Esophagus mucosa (tissue), 1 donor: Measurements from ENCODE around the gene PPM1F. TPM values are rescaled to one million over a fixed set of nuclear protein-coding genes. Genes with fewer than 3 reads are reported as not detected.

Experiments used
- ATAC-seq: fragments of 200-7000 bp; cut with Tn5 transposase; one replicate; pipeline ENCODE4 v1.9.1; 2020
- total RNA-seq: library from RNA; stranded (reverse); gene quantifications from one replicate; pipeline ENCODE4 v1.2.4, GENCODE V29; 2023
- donor health status: DM: yes; HTN: yes; CAD: no.

PPM1F gene, protein sequence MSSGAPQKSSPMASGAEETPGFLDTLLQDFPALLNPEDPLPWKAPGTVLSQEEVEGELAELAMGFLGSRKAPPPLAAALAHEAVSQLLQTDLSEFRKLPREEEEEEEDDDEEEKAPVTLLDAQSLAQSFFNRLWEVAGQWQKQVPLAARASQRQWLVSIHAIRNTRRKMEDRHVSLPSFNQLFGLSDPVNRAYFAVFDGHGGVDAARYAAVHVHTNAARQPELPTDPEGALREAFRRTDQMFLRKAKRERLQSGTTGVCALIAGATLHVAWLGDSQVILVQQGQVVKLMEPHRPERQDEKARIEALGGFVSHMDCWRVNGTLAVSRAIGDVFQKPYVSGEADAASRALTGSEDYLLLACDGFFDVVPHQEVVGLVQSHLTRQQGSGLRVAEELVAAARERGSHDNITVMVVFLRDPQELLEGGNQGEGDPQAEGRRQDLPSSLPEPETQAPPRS
- 21.3 TPM for total RNA-seq

DNA sequence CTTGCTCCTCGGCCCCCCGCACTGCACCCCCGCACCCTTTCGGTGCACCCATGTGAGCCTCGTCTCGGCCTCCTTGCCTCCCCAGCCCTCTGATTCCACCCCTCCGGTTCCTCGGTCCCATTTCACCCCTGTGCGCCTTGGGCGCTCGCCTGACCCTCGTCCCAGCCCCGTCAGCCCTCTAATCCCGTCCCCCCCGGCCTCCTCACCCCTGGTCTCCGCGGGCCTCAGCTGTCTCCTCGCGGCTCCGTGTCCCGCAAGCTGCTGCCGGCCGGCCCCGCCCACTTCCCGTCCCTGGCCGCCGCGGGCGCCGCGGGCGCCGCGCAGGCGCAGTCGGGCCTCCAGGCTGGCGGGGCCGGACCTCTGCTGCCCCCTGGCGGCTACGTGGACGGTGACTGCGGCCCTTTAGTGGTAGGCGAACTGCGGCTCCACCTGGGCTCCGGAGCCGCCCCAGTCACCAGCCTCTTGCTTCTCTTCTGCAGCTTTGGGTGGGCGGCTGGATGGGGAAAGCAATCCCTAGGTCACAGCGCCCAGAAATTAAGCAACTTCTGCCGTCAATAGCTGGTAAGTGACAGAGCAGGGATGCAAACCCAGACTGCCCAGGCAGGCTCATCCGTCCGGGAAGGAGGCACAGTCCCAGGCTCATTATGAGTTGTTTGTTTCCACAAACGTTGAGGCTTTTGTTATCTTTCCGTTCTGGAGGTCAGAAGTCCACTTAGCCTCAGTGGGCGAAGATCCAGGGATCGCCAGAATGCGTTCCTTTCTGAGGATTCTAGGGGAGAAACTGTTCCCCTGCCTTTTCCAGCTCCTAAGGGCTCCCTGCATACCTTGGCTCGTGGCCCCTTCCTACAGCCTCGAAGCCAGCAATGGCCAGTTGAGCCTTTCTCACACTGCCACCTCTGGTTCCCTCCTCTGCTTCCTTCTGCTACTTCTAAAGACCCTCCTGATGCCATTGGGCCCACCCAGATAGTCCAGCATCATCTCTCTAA lies at the start of gene PPM1F:
PPM1F (minus strand) TSS at position 263 of the 986 bp plus-strand sequence. CDS start 6,800 bp downstream, outside the sequence.
- peak; percentile 85 for ATAC-seq

- no peak for ATAC-seq
Observed at GRCh38 chr22:22001664-22002525, 49.2 kb upstream of the PPM1F start.

- ATAC-seq: no peak
Observed at GRCh38 chr22:21998595-21999247, 46.1 kb upstream of the PPM1F start.

DNA sequence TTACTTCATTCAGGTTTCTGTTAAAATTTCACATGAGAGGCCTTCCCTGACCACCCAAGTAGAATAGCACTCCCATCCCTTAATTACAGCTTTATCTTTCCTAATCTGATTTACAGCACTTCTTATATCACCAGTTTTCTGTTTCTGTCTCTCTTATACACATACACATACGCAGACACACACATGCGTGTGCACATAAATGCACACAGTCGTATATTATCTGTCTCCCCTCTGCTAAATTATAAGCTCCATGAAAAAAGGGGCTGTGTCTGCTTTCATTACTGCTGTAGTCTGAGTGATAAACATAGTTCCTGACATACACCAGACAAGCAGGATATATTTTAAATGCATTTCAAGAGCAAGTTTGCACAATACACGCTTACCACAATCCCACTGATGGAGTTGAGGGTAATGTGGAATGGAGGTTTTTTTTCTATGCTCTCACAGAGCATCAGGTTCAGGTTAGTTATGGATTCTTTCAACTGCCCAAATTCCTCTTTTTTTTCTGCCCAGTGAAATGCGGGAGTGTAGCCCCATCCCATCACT lies 43.6 kb upstream of the PPM1F start:
- ATAC-seq: no peak

- ATAC-seq: no peak
Observed at GRCh38 chr22:21995660-21996059, 43.0 kb upstream of the PPM1F start.

GRCh38 chr22:21994881-21995444 lies 42.3 kb upstream of the PPM1F start:
- no peak for ATAC-seq

- ATAC-seq: no peak
Observed at GRCh38 chr22:21992593-21993237, 40.1 kb upstream of the PPM1F start.

- no peak for ATAC-seq
Observed at GRCh38 chr22:21991774-21992173, 39.1 kb upstream of the PPM1F start.

- no peak for ATAC-seq
Observed at GRCh38 chr22:21991304-21991596, 38.6 kb upstream of the PPM1F start.

GRCh38 chr22:21990445-21991303 lies 38.0 kb upstream of the PPM1F start:
- ATAC-seq: peak; percentile 15

GRCh38 chr22:21989049-21989448 lies 36.4 kb upstream of the PPM1F start:
- no peak for ATAC-seq

DNA sequence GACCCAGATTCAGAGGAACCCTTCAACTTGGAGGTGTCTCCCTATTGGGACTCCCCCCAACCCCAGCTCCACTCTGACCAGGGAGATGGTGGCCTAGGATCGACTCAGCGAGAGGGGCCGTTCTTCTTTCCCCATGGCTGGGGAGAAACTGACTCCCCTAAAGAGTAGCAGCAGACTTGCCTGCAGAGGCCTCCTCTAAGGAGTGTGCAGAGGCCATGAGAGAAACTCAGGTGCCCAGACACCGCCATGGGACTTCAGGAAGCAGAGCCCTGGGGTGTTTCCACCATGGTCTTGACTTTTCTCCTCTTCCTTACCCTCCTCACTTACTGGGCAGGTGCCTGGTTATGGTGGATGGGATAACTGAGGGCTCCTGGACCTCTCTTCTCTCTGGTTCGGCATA lies 32.6 kb upstream of the PPM1F start:
- ATAC-seq: no peak

GRCh38 chr22:21984793-21985192 lies 32.1 kb upstream of the PPM1F start:
- ATAC-seq: no peak

DNA sequence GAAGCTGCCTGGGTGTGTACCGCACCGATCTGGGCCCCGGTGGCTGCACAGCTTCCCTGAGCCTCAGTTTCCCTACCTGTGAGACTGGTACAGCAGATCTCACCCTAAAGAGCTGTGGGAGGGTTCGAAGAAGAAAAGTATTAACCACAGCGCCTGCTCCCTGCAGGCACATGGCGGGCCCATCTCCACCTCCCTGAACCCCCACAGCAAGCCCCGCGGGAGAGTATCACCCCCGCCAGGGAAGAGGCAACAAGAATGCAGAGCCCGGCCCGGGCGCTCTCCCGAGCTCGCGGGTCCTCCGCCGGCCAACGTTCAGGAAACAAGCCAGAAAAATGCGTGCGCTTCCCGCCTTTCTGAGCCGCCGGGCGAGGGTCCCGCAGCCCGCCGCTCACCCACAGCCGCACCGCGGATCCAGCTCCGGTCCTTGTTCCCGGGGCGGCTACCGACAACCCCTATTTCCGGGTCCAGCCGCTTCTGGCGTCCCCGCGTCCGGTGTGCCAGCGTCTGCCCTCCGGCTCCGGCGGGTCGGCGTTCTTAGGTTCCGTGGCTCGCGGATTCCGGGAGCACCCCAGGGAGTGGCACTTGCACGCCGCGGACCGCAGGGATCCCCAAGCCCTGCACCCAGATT lies 29.8 kb upstream of the PPM1F start, which contains the start of gene TOP3B:
TOP3B (minus strand) TSS at position 450 of the 628 bp plus-strand sequence. CDS start 7,078 bp downstream, outside the sequence.
- ATAC-seq: peak; percentile 82

DNA sequence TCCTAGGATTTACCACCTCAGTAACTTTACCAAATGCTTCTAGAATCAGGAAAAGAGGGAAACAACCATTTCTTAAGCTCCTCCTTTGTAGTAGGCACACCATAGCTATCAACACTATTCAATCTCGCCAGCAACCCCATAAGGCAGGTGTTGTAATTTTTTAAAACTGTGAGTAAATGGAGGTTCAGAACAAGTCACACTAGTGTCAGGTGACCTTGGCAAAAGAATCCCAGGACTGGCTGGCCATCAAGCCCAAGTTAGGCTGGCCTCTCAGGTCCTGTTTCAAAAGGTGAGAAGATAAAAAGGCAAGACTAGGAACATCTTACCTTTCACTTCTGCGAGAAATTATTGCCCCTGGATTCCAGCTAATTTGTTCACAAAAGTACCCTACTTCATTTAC lies 29.2 kb upstream of the PPM1F start:
- no peak for ATAC-seq

DNA sequence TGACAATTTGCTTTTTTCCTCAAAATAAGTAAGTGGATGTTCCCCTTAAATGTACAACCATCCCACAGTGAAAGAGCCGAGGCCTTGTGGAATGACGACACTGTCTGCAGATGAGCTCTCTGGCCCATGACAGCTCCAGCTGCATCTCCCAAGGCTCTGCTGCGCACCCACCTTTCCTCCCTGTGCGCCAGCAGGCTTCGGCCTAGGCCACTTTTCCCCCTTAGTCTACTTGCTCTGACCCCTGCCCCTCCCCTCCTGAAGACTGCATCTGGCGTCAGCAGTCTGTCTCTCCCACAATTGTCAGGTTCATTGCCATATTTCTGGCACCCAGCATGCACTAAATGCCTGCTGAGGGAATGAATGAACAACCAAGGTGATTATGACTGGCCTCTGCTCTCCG lies 27.9 kb upstream of the PPM1F start:
- no peak for ATAC-seq

- ATAC-seq: no peak
Observed at GRCh38 chr22:21978564-21979386, 26.1 kb upstream of the PPM1F start.

GRCh38 chr22:21977814-21978213 lies 25.2 kb upstream of the PPM1F start:
- ATAC-seq: no peak
